Left ventricle myocardium inferior (tissue), 1 donor: Measurements from ENCODE around the gene TEX13D. TPM values are rescaled to one million over a fixed set of nuclear protein-coding genes. Genes with fewer than 3 reads are reported as not detected.
"Not testable (repeated sequence)": the region's sequence is repeated elsewhere in the genome, so short reads cannot be mapped to it uniquely, and the experiment has no call there.

Source experiments
- DNase-seq: peaks from one replicate; pipeline ENCODE4 v3.0.0-alpha.2; 2020
- H3K27ac ChIP-seq: fragments of 200-600 bp; replicated peaks from 2 replicates; pipeline ENCODE4 v1.8.0; 2021
- H3K27me3 ChIP-seq: fragments of 200-600 bp; 2 replicates; pipeline ENCODE4 v1.8.0; 2021; ENCODE audit warnings: low read depth
- H3K36me3 ChIP-seq: fragments of 200-600 bp; 2 replicates; pipeline ENCODE4 v1.8.0; 2021
- H3K4me1 ChIP-seq: fragments of 200-600 bp; 2 replicates; pipeline ENCODE4 v1.8.0; 2021
- H3K4me3 ChIP-seq: fragments of 200-600 bp; 2 replicates; pipeline ENCODE4 v1.8.0; 2021; ENCODE audit warnings: mild to moderate bottlenecking, moderate library complexity
- H3K9me3 ChIP-seq: fragments of 200-600 bp; replicated peaks from 2 replicates; pipeline ENCODE4 v1.8.0; 2021
- CTCF ChIP-seq: fragments of 200-600 bp; IDR thresholded peaks from 2 replicates; pipeline ENCODE4 v1.8.0; 2021; ENCODE audit warnings: antibody characterized with exemption, mild to moderate bottlenecking, borderline replicate concordance
- intact Hi-C: fragments of 100-400 bp; cut with micrococcal nuclease; formaldehyde crosslinking; loops from one replicate; pipeline ENCODE4 v1.11.0; 2022
- total RNA-seq: library from RNA; stranded (reverse); fragmentation: NEBNext Ultra II Directional; extraction: Animal tissue kit (Norgen Biotek cat#: 25700); gene quantifications from one replicate; pipeline ENCODE4 v1.2.1, GENCODE V29; 2021
- donor health status: DM: no; HTN: yes; CAD: no; lungs with severe emphysema.

Gene TEX13D
- total RNA-seq, 1 donor from 2014 or later, result not detected

- Histone ChIP-seq H3K27me3 (no peaks in the 10 kb centered on the region), H3K36me3 (no peaks in the 10 kb centered on the region), H3K27ac (no peak overlapping the region), H3K4me1 (no peaks in the 10 kb centered on the region), H3K4me3 (no peak overlapping the region), H3K9me3 (no peaks in the 10 kb centered on the region)
- intact Hi-C loops, result no loop called here
- TF ChIP-seq CTCF, result no peak
- DNase-seq, result no peak
These were observed 6.7 kb upstream of the TEX13D start for GRCh38 chrX:124325732-124326131.

GRCh38 chrX:124328765-124329164 is 3.7 kb upstream of the TEX13D start:
- H3K4me3 ChIP-seq, result no peak overlapping the region
- no peaks in the 10 kb centered on the region for H3K36me3 ChIP-seq
- no peaks in the 10 kb centered on the region for H3K27me3 ChIP-seq
- DNase-seq, result no peak
- no peak overlapping the region for H3K27ac ChIP-seq
- TF ChIP-seq CTCF, result no peak
- no peaks in the 10 kb centered on the region for H3K9me3 ChIP-seq
- intact Hi-C loops, result no loop called here
- H3K4me1 ChIP-seq, result no peaks in the 10 kb centered on the region

GRCh38 chrX:124333862-124334261 is 1.4 kb downstream of the TEX13D start:
- DNase-seq, result no peak
- intact Hi-C loops, result no loop called here
- Histone ChIP-seq H3K9me3 (no peaks in the 10 kb centered on the region), H3K27ac (no peak overlapping the region), H3K27me3 (no peaks in the 10 kb centered on the region), H3K36me3 (no peaks in the 10 kb centered on the region), H3K4me3 (no peak overlapping the region), H3K4me1 (no peaks in the 10 kb centered on the region)
- no peak for TF ChIP-seq CTCF

GRCh38 chrX:124334555-124334954 is 2.1 kb downstream of the TEX13D start:
- H3K9me3 ChIP-seq, H3K4me3 ChIP-seq, H3K27me3 ChIP-seq, H3K36me3 ChIP-seq, intact Hi-C loops, H3K27ac ChIP-seq, DNase-seq, H3K4me1 ChIP-seq: not testable (repeated sequence)

- Histone ChIP-seq H3K27me3 (no peaks in the 10 kb centered on the region), H3K36me3 (no peaks in the 10 kb centered on the region), H3K27ac (no peak overlapping the region), H3K9me3 (no peaks in the 10 kb centered on the region), H3K4me3 (no peak overlapping the region), H3K4me1 (no peaks in the 10 kb centered on the region)
- DNase-seq, result no peak
- intact Hi-C loops, result no loop called here
- TF ChIP-seq CTCF, result no peak
These were observed 3.1 kb downstream of the TEX13D start for GRCh38 chrX:124335598-124335997.

GRCh38 chrX:124337916-124338315 is 5.5 kb downstream of the TEX13D start:
- no peaks in the 10 kb centered on the region for H3K27me3 ChIP-seq
- no peaks in the 10 kb centered on the region for H3K36me3 ChIP-seq
- TF ChIP-seq CTCF, result no peak
- H3K4me3 ChIP-seq, result no peak overlapping the region
- H3K4me1 ChIP-seq, result no peaks in the 10 kb centered on the region
- no peak overlapping the region for H3K27ac ChIP-seq
- H3K9me3 ChIP-seq, result no peaks in the 10 kb centered on the region
- intact Hi-C loops, result no loop called here
- DNase-seq, result no peak
